Measurements from ENCODE around the gene CPEB1. TPM values are rescaled to one million over a fixed set of nuclear protein-coding genes. Genes with fewer than 3 reads are reported as not detected.

CPEB1 gene
- total and polyA plus RNA-seq, 2 of the 13 experiments (the other 11 are each of a cell fraction or from before 2014, with no cell fraction given): 0.03 to 0.07 TPM

- TF ChIP-seq ZBTB2 (CRISPR knock-in tag; IDR thresholded peaks at IDR 0.05; ENCODE audit: low read depth): 0 out of 2 replicates have a peak, but pooled peaks have one; percentile 4
- TF ChIP-seq KAT7 (CRISPR knock-in tag; IDR thresholded peaks at IDR 0.05; ENCODE audit: borderline replicate concordance): no peak
- TF ChIP-seq ZFP62 (CRISPR knock-in tag; IDR thresholded peaks at IDR 0.05): no peak
- no peak for TF ChIP-seq NR2F6 (IDR thresholded peaks at IDR 0.05)
- no peak for TF ChIP-seq NR2F6 (CRISPR knock-in tag; IDR thresholded peaks at IDR 0.05)
- no peak for TF ChIP-seq ZIK1 (CRISPR knock-in tag; IDR thresholded peaks at IDR 0.05; ENCODE audit: borderline replicate concordance, low read depth)
- TF ChIP-seq YEATS2 (CRISPR knock-in tag; IDR thresholded peaks at IDR 0.05; ENCODE audit: borderline replicate concordance): no peak
- TF ChIP-seq TBX3 (IDR thresholded peaks at IDR 0.05; ENCODE audit: borderline replicate concordance): no peak
- TF ChIP-seq ZNF333 (CRISPR knock-in tag; IDR thresholded peaks at IDR 0.05; ENCODE audit: borderline replicate concordance): no peak
- TF ChIP-seq E2F5 (CRISPR knock-in tag; conservative IDR thresholded peaks at IDR 0.05): no peak
- no peak for TF ChIP-seq GMEB2 (CRISPR knock-in tag; IDR thresholded peaks at IDR 0.05; ENCODE audit: low read depth)
- TF ChIP-seq TGIF2 (CRISPR knock-in tag; IDR thresholded peaks at IDR 0.05): peak; percentile 47; the same call in 1 of the 2 replicates
- TF ChIP-seq MYNN (CRISPR knock-in tag; IDR thresholded peaks at IDR 0.05; ENCODE audit: low read depth): 0 out of 2 replicates have a peak, but pooled peaks have one; percentile 26
- TF ChIP-seq ZFY (CRISPR knock-in tag; IDR thresholded peaks at IDR 0.05): peak; percentile 28
- no peak for TF ChIP-seq TOE1 (CRISPR knock-in tag; IDR thresholded peaks at IDR 0.05)
- TF ChIP-seq ZFX (CRISPR knock-in tag; IDR thresholded peaks at IDR 0.05; ENCODE audit: low read depth): peak; percentile 46; the same call in 1 of the 2 replicates
- TF ChIP-seq ZNF207 (IDR thresholded peaks at IDR 0.05; ENCODE audit: borderline replicate concordance): no peak
- TF ChIP-seq PHF21A (CRISPR knock-in tag; IDR thresholded peaks at IDR 0.05): 0 out of 2 replicates have a peak, but pooled peaks have one; percentile 16
- TF ChIP-seq MTA3 (CRISPR knock-in tag; IDR thresholded peaks at IDR 0.05): no peak
- TF ChIP-seq ESRRA (CRISPR knock-in tag; IDR thresholded peaks at IDR 0.05; ENCODE audit: low read depth): no peak
- no peak for TF ChIP-seq PBX2 (CRISPR knock-in tag; IDR thresholded peaks at IDR 0.05)
- TF ChIP-seq ZNF569 (CRISPR knock-in tag; IDR thresholded peaks at IDR 0.05; ENCODE audit: borderline replicate concordance): no peak
- TF ChIP-seq IKZF4 (CRISPR knock-in tag; IDR thresholded peaks at IDR 0.05; ENCODE audit: borderline replicate concordance, low read depth, not compliant biosample characterization): peak; percentile 3
- TF ChIP-seq ETS1 (CRISPR knock-in tag; IDR thresholded peaks at IDR 0.05): no peak
Observed at GRCh38 chr15:82540984-82541431, 106.2 kb downstream of the CPEB1 start (continued).

Data from HepG2 (cell line).